Measurements from ENCODE around the gene ARHGAP24.
"Not testable (repeated sequence)": the region's sequence is repeated elsewhere in the genome, so short reads cannot be mapped to it uniquely, and the experiment has no call there.

The ARHGAP24 gene

GRCh38 chr4:85862896-85863295, 387.9 kb downstream of the ARHGAP24 start:
- DNase-seq (ENCODE audit: low spot score): no peak

- DNase-seq (ENCODE audit: low spot score): no peak
Observed at GRCh38 chr4:85864259-85865205, 389.6 kb downstream of the ARHGAP24 start.

- DNase-seq (ENCODE audit: low spot score): no peak
Observed at GRCh38 chr4:85865256-85865655, 390.3 kb downstream of the ARHGAP24 start.

- DNase-seq (ENCODE audit: low spot score): no peak
Observed at GRCh38 chr4:85866508-85866907, 391.6 kb downstream of the ARHGAP24 start.

- DNase-seq (ENCODE audit: low spot score): no peak
Observed at GRCh38 chr4:85867271-85867670, 392.3 kb downstream of the ARHGAP24 start.

- DNase-seq (ENCODE audit: low spot score): no peak
Observed at GRCh38 chr4:85869181-85869580, 394.2 kb downstream of the ARHGAP24 start.

GRCh38 chr4:85870298-85871083, 395.5 kb downstream of the ARHGAP24 start:
- no peak for DNase-seq (ENCODE audit: low spot score)

- DNase-seq (ENCODE audit: low spot score): no peak
Observed at GRCh38 chr4:85873566-85873965, 398.6 kb downstream of the ARHGAP24 start.

GRCh38 chr4:85879518-85879917, 404.6 kb downstream of the ARHGAP24 start:
- DNase-seq (ENCODE audit: low spot score): no peak

GRCh38 chr4:85883180-85883579, 408.2 kb downstream of the ARHGAP24 start:
- no peak for DNase-seq (ENCODE audit: low spot score)

- DNase-seq (ENCODE audit: low spot score): no peak
Observed at GRCh38 chr4:85884251-85884650, 409.3 kb downstream of the ARHGAP24 start.

GRCh38 chr4:85886665-85887064, 411.7 kb downstream of the ARHGAP24 start:
- no peak for DNase-seq (ENCODE audit: low spot score)

- no peak for DNase-seq (ENCODE audit: low spot score)
Observed at GRCh38 chr4:85889314-85889713, 414.4 kb downstream of the ARHGAP24 start.

GRCh38 chr4:85895755-85896154, 420.8 kb downstream of the ARHGAP24 start:
- DNase-seq (ENCODE audit: low spot score): no peak

GRCh38 chr4:85898231-85898630, 423.3 kb downstream of the ARHGAP24 start:
- no peak for DNase-seq (ENCODE audit: low spot score)

- DNase-seq (ENCODE audit: low spot score): no peak
Observed at GRCh38 chr4:85901500-85901899, 426.6 kb downstream of the ARHGAP24 start.

GRCh38 chr4:85902647-85903046, 427.7 kb downstream of the ARHGAP24 start:
- DNase-seq (ENCODE audit: low spot score): not testable (repeated sequence)

GRCh38 chr4:85905761-85906160, 430.8 kb downstream of the ARHGAP24 start:
- no peak for DNase-seq (ENCODE audit: low spot score)

GRCh38 chr4:85907001-85907400, 432.1 kb downstream of the ARHGAP24 start:
- no peak for DNase-seq (ENCODE audit: low spot score)

GRCh38 chr4:85909851-85910250, 434.9 kb downstream of the ARHGAP24 start:
- DNase-seq (ENCODE audit: low spot score): no peak

GRCh38 chr4:85910985-85911384, 436.0 kb downstream of the ARHGAP24 start:
- no peak for DNase-seq (ENCODE audit: low spot score)

- DNase-seq (ENCODE audit: low spot score): no peak
Observed at GRCh38 chr4:85913931-85914694, 439.2 kb downstream of the ARHGAP24 start.
